ENCODE results near the gene PLA2G15.
"Not testable (repeated sequence)": the region's sequence is repeated elsewhere in the genome, so short reads cannot be mapped to it uniquely, and the experiment has no call there.

Gene PLA2G15

GRCh38 chr16:68279726-68280558, 34.8 kb downstream of the PLA2G15 start:
- DNase-seq (ENCODE audit: low spot score) = no peak

DNA sequence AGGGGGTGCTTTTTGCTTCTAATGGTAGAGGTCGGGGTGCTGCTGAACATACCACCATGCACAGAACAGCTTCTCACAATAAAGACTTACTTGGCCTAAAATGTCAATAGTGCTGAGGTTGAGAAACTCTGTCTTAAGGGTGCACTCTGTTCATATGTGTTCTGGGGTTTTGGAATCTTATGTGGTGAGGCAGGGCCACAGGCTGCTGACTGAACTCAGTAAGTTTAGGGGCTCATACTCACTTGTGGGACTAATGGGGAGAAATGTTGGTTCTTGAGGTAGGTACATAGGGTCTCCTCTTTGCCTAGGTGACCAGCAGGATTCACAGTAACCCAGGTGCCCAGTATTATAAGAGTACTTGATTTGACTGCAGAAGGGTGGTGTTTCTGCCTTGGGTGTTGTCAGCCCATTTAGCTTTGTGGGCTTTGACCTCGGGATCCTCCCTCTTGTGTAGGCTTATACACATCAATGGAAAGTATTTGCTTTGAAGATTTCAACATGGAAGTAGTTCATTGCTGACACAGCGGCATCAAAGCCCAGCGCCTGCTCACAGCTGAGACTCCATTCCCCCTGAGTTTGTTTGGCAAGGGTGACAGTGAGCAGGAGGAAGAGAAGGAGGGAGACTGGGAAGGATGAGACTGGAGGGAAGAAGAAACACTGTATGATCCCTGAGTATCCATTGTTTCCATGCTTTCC, 36.3 kb downstream of the PLA2G15 start:
- no peak for DNase-seq (ENCODE audit: low spot score)

- no peak for DNase-seq (ENCODE audit: low spot score)
Observed at GRCh38 chr16:68282064-68282452, 36.9 kb downstream of the PLA2G15 start.

DNA sequence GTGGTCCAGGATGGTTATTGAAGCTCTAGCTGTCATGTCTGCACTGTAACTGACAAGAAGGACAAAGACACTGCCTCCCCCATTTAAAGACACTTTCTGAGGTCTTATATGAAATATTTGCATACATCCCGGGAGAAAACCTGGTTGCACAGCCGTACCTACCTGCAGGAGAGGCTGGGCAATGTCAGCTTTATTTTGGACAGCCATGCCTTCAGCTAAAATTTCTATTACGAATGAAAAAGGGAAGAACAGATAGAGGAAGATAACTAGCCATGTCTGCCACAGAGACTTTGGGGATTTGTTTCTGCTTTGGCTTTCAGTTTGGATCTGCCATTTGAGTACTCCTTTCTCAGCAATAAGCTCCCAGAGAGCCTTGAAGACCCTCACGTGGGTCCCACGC, 38.2 kb downstream of the PLA2G15 start:
- no peak for DNase-seq (ENCODE audit: low spot score)

- DNase-seq (ENCODE audit: low spot score) = peak; percentile 31
Observed at GRCh38 chr16:68283801-68284598, 38.8 kb downstream of the PLA2G15 start.

DNA sequence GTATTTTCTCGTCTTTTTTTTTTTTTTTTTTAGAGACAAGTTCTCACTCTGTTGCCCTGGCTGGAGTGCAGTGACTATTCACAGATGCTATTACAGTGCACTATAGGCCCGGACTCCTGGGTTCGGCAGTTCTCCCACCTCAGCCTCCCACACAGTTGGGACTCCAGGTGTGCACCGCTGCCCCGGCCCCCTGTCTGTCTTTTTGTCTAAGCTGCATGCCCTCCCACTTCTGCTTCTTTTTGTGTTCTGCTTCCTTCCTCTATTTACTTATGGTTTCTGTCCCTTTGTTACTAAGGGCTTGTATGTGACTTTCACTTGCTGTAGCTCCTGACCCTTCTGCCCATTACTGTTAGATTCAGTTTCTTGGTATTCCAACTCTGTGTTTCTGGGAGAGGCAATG, 39.7 kb downstream of the PLA2G15 start:
- DNase-seq (ENCODE audit: low spot score) = no peak

GRCh38 chr16:68285683-68286082, 40.5 kb downstream of the PLA2G15 start:
- no peak for DNase-seq (ENCODE audit: low spot score)

- no peak for DNase-seq (ENCODE audit: low spot score)
Observed at GRCh38 chr16:68286153-68287074, 41.2 kb downstream of the PLA2G15 start.

- DNase-seq (ENCODE audit: low spot score) = peak; percentile 95
Observed at GRCh38 chr16:68287276-68288251, 42.4 kb downstream of the PLA2G15 start.

- no peak for DNase-seq (ENCODE audit: low spot score)
Observed at GRCh38 chr16:68288252-68288650, 43.1 kb downstream of the PLA2G15 start.

- not testable (repeated sequence) for DNase-seq (ENCODE audit: low spot score)
Observed at GRCh38 chr16:68288796-68289195, 43.6 kb downstream of the PLA2G15 start.

- no peak for DNase-seq (ENCODE audit: low spot score)
Observed at GRCh38 chr16:68289202-68289601, 44.0 kb downstream of the PLA2G15 start.

GRCh38 chr16:68289621-68290329, 44.6 kb downstream of the PLA2G15 start:
- peak; percentile 45 for DNase-seq (ENCODE audit: low spot score)

DNA sequence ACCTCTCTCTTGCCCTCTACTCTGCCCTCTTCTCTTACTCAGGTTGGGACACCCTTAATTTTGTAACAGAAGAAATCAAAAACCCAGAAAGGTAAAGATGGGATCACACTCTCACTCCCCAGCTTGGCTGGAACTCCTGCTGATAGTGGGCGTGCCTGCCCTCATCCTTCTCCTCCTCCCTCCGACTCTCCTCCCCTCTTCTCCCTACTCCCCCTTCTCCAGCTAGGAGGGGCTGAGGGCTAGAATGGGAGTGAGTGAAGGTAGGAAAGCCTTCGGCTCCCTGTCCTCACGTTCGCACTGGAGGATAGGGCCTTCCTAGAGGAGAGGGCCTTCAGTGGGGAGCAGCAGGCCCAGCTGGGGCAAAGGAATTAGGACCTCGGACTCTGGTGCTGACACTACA, 45.3 kb downstream of the PLA2G15 start:
- DNase-seq (ENCODE audit: low spot score) = no peak

- DNase-seq (ENCODE audit: low spot score) = no peak
Observed at GRCh38 chr16:68291227-68291626, 46.1 kb downstream of the PLA2G15 start.

GRCh38 chr16:68292425-68292824, 47.3 kb downstream of the PLA2G15 start:
- no peak for DNase-seq (ENCODE audit: low spot score)

DNA sequence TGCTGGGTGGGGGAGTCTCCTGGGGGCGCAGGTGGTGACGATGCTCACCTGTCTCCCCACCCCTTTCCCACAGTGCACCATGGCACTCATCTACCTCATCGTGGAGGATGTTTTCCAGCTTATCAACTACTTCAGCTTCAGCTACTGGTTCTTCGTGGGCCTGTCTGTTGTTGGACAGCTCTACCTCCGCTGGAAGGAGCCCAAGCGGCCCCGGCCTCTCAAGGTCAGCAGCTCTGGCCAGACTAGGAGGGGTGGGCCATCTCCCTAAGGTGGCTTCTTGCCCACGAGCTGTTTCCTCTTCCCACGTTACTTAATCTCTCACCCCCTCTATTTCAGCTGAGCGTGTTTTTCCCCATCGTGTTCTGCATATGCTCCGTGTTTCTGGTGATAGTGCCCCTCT, 51.1 kb downstream of the PLA2G15 start:
- DNase-seq (ENCODE audit: low spot score) = no peak

GRCh38 chr16:68296693-68297092, 51.5 kb downstream of the PLA2G15 start:
- no peak for DNase-seq (ENCODE audit: low spot score)

DNA sequence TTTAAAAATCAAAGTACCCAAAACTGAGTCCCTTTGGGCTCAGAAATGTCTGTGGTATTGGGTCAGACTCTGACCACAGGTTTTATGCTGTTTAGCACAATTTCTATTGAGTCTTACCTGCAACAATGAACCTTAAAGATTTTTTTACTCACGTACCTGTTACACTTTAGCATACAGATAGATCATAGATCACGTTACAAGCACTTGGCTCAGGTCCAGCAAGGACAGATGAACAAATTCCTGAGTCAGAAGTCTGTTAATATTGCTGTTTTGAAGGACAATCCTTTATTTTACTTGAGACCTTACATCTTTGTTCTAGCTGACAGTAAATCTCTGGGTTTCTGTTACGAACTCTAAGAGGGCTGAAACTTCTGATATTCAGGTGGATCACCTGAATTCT, 52.7 kb downstream of the PLA2G15 start:
- DNase-seq (ENCODE audit: low spot score) = no peak

GRCh38 chr16:68298312-68298711, 53.1 kb downstream of the PLA2G15 start:
- no peak for DNase-seq (ENCODE audit: low spot score)
